Adrenal gland (tissue), 12 donors: ENCODE measurements around the gene DUSP22. TPM values are rescaled to one million over a fixed set of nuclear protein-coding genes. Genes with fewer than 3 reads are reported as not detected.
A peak's percentile ranks its signal among the peaks of the same experiment; 100 is the strongest.

Experiments
- DNase-seq, 7 donors: peaks; one replicate each; pipeline ENCODE4 v3.0.0-alpha.2; 2019 to 2020
- H3K27ac ChIP-seq, 5 donors: fragments of 200-600 bp; sonication (generic) in 4 of 5; 1 replicate in 3 of 5; 2 replicates in 2 of 5; pipeline versions ENCODE4 v1.5.1 to v1.8.0; 2016 to 2020; ENCODE audit warnings: mild to moderate bottlenecking in 1 of 5
- H3K27me3 ChIP-seq: fragments of 200-600 bp; 2 replicates; pipeline ENCODE4 v1.8.0; 2021
- H3K36me3 ChIP-seq, 2 donors: fragments of 200-600 bp; replicated peaks in 1 of 2; 1 replicate in 1 of 2; 2 replicates in 1 of 2; pipeline versions ENCODE4 v1.5.1 to v1.8.0; 2018 to 2022
- H3K4me1 ChIP-seq, 2 donors: fragments of 200-600 bp; replicated peaks in 1 of 2; 1 replicate in 1 of 2; 2 replicates in 1 of 2; pipeline versions ENCODE4 v1.5.1 to v1.8.0; 2018 to 2021
- H3K4me3 ChIP-seq, 4 donors: fragments of 200-600 bp; sonication (generic) in 3 of 4; one replicate each; pipeline ENCODE4 v1.5.1; 2016 to 2018
- H3K9me3 ChIP-seq, 3 donors: fragments of 200-600 bp; sonication (generic) in 1 of 3; replicated peaks in 1 of 3; 1 replicate in 2 of 3; 2 replicates in 1 of 3; pipeline versions ENCODE4 v1.5.1 to v1.8.0; 2016 to 2021
- CTCF ChIP-seq, 6 experiments: fragments of 450-650 bp in 4 of 6; fragments of 200-600 bp in 2 of 6; sonication (generic) in 1 of 6; IDR thresholded peaks; 1 replicate in 5 of 6; 2 replicates in 1 of 6; pipeline versions ENCODE4 v1.5.1 to v1.8.0; 2016 to 2021; ENCODE audit warnings: antibody characterized with exemption in 6 of 6, mild to moderate bottlenecking in 2 of 6, moderate library complexity in 1 of 6
- POLR2A ChIP-seq, 2 donors: fragments of 450-650 bp; IDR thresholded peaks; one replicate each; pipeline ENCODE4 v1.6.1; 2017; ENCODE audit warnings: antibody characterized with exemption in 2 of 2, mild to moderate bottlenecking in 2 of 2, moderate library complexity in 1 of 2
- WGBS, 4 donors: extraction: QIAGEN DNeasy Blood & Tissue Kit in 2 of 4; methylation state at CpG; one replicate each; pipeline versions ENCODE4 v1.1.5 to v1.1.7; 2013 to 2017; 5-methylcytosine and 5-hydroxymethylcytosine counted together
- intact Hi-C, 2 donors: fragments of 100-400 bp; cut with DNase I; formaldehyde crosslinking; loops; one replicate each; pipeline versions ENCODE4 v1.14.1 to v1.15.0; 2022 to 2023
- polyA plus RNA-seq, 3 donors: library from polyadenylated mRNA; stranded (reverse); fragments of 200-250 nt in 2 of 3; fragments of 350-450 nt in 1 of 3; fragmentation: Illumina TruSeq in 1 of 3; extraction: RNeasy Lipid Tissue Mini Kit (QIAGEN cat#74804) in 1 of 3; gene quantifications; one replicate each; pipeline ENCODE4 v1.2.3, GENCODE V29; 2013 to 2014
- total RNA-seq, 9 donors: library from RNA; depleted of rRNA in 4 of 9; stranded (reverse); fragments of >200 nt in 4 of 9; fragments of 120-200 nt in 1 of 9; fragmentation: NEBNext Ultra II Directional in 1 of 9; extraction: Animal tissue kit (Norgen Biotek cat#: 25700) in 1 of 9; gene quantifications; one replicate each; pipeline versions ENCODE4 v1.1.0 to v1.2.4, GENCODE V29; 2013 to 2023
- donor health status: healthy with polysubstance abuse.
- donor health status: Bipolar disorder and iron deficiency.
- donor health status: DM: yes; HTN: yes; CAD: no.
- donor health status: DM: no; HTN: no; CAD: no.
- donor health status: DM: no; HTN: no; CAD: no.
- donor health status: DM: yes; HTN: yes; CAD: no.

Gene DUSP22
- total and polyA plus RNA-seq, 12 donors: 16.7 to 39.3 (median 25.9) TPM

GRCh38 chr6:387293-387741 is 95.0 kb downstream of the DUSP22 start:
- Histone ChIP-seq H3K9me3 (no peaks in the 10 kb centered on the region), H3K27ac (no peak overlapping the region), H3K36me3 (no peaks in the 10 kb centered on the region), H3K4me3 (no peak overlapping the region), H3K27me3 (peaks cover 34% of the 10 kb centered on the region), H3K4me1 (peaks cover 4 to 7% of the 10 kb centered on the region in 2 donors)
- intact Hi-C loops: no loop called here
- no peak for DNase-seq
- no peak for TF ChIP-seq POLR2A (IDR thresholded peaks at IDR 0.05)
- TF ChIP-seq CTCF (IDR thresholded peaks at IDR 0.05): no peak
- 61 to 69% (median 65%) methylated on average over 11 of the region's 11 CpGs for WGBS, 4 donors

GRCh38 chr6:388202-388903 is 96.1 kb downstream of the DUSP22 start:
- no peak for TF ChIP-seq POLR2A (IDR thresholded peaks at IDR 0.05)
- TF ChIP-seq CTCF (IDR thresholded peaks at IDR 0.05): no peak
- no peak overlapping the region for H3K27ac ChIP-seq
- WGBS, 4 donors: 68 to 82% (median 75%) methylated on average over 10 of the region's 10 CpGs
- DNase-seq: peak in 1 of 7 donors; percentile 12
- intact Hi-C loops: no loop called here
- H3K4me3 ChIP-seq: no peak overlapping the region
- no peaks in the 10 kb centered on the region for H3K36me3 ChIP-seq
- no peaks in the 10 kb centered on the region for H3K9me3 ChIP-seq
- H3K4me1 ChIP-seq: peaks cover 9 to 17% of the 10 kb centered on the region in 2 donors
- peaks cover 44% of the 10 kb centered on the region for H3K27me3 ChIP-seq

- no peak for TF ChIP-seq POLR2A (IDR thresholded peaks at IDR 0.05)
- no peak for TF ChIP-seq CTCF (IDR thresholded peaks at IDR 0.05)
- 72 to 78% (median 75%) methylated on average over 7 of the region's 7 CpGs for WGBS, 4 donors
- intact Hi-C loops: no loop called here
- DNase-seq: no peak
- H3K27ac ChIP-seq: no peak overlapping the region
- no peaks in the 10 kb centered on the region for H3K36me3 ChIP-seq
- H3K9me3 ChIP-seq: no peaks in the 10 kb centered on the region
- H3K27me3 ChIP-seq: peaks cover 52% of the 10 kb centered on the region
- H3K4me3 ChIP-seq: no peak overlapping the region
- peaks cover 9 to 21% of the 10 kb centered on the region in 2 donors for H3K4me1 ChIP-seq
Measured at GRCh38 chr6:389143-389542, 96.9 kb downstream of the DUSP22 start.

- no peaks in the 10 kb centered on the region for H3K36me3 ChIP-seq
- TF ChIP-seq CTCF (IDR thresholded peaks at IDR 0.05): no peak
- TF ChIP-seq POLR2A (IDR thresholded peaks at IDR 0.05): no peak
- no peak overlapping the region for H3K4me3 ChIP-seq
- no peaks in the 10 kb centered on the region for H3K9me3 ChIP-seq
- H3K27me3 ChIP-seq: peaks cover 55% of the 10 kb centered on the region
- WGBS, 4 donors: 53 to 62% (median 61%) methylated on average over 8 of the region's 8 CpGs
- H3K4me1 ChIP-seq: peaks cover 9 to 21% of the 10 kb centered on the region in 2 donors
- no peak for DNase-seq
- H3K27ac ChIP-seq: no peak overlapping the region
- intact Hi-C loops: no loop called here
Measured at GRCh38 chr6:389622-390021, 97.3 kb downstream of the DUSP22 start.
